Sigmoid colon (tissue), 7 donors: ENCODE data around the gene MESP1. TPM values are rescaled to one million over a fixed set of nuclear protein-coding genes. Genes with fewer than 3 reads are reported as not detected.
A peak's percentile ranks its signal among the peaks of the same experiment; 100 is the strongest.

ENCODE experiments used
- DNase-seq: peaks from one replicate; pipeline ENCODE4 v3.0.0-alpha.2; 2019
- H3K27ac ChIP-seq, 4 donors: fragments of 200-600 bp; sonication (generic); one replicate each; pipeline ENCODE4 v1.5.1; 2016 to 2019; ENCODE audit warnings: mild to moderate bottlenecking in 1 of 4
- H3K27me3 ChIP-seq, 3 donors: fragments of 200-600 bp; sonication (generic); one replicate each; pipeline ENCODE4 v1.5.1; 2019; ENCODE audit warnings: mild to moderate bottlenecking in 1 of 3
- H3K36me3 ChIP-seq, 4 donors: fragments of 200-600 bp; sonication (generic); one replicate each; pipeline ENCODE4 v1.5.1; 2016 to 2019
- H3K4me1 ChIP-seq, 4 donors: fragments of 200-600 bp; sonication (generic); one replicate each; pipeline ENCODE4 v1.5.1; 2017 to 2019
- H3K4me3 ChIP-seq, 4 donors: fragments of 200-600 bp; sonication (generic); one replicate each; pipeline ENCODE4 v1.5.1; 2017 to 2019; ENCODE audit warnings: mild to moderate bottlenecking in 2 of 4, moderate library complexity in 1 of 4
- H3K9me3 ChIP-seq, 4 donors: fragments of 200-600 bp in 3 of 4; sonication (generic) in 3 of 4; one replicate each; pipeline versions ENCODE4 v1.5.1 to v1.6.1; 2013 to 2019
- CTCF ChIP-seq, 4 experiments: fragments of 450-650 bp in 3 of 4; fragments of 200-600 bp in 1 of 4; IDR thresholded peaks; one replicate each; pipeline ENCODE4 v1.5.1; 2016 to 2019; ENCODE audit warnings: antibody characterized with exemption in 4 of 4, mild to moderate bottlenecking in 3 of 4, moderate library complexity in 2 of 4
- EP300 ChIP-seq, 4 donors: sonication (generic); formaldehyde crosslinking; IDR thresholded peaks; one replicate each; pipeline ENCODE4 v1.6.1; 2017; ENCODE audit warnings: antibody characterized with exemption in 4 of 4
- POLR2A ChIP-seq, 2 donors: fragments of 450-650 bp; IDR thresholded peaks; one replicate each; pipeline ENCODE4 v1.6.1; 2016; ENCODE audit warnings: antibody characterized with exemption in 2 of 2, mild to moderate bottlenecking in 2 of 2, moderate library complexity in 2 of 2
- POLR2AphosphoS5 ChIP-seq, 4 donors: sonication (generic); formaldehyde crosslinking; IDR thresholded peaks; one replicate each; pipeline ENCODE4 v1.6.1; 2017; ENCODE audit warnings: antibody characterized with exemption in 4 of 4
- WGBS, 2 donors: extraction: QIAGEN DNeasy Blood & Tissue Kit; methylation state at CpG; one replicate each; pipeline ENCODE4 v1.1.7; 2013; 5-methylcytosine and 5-hydroxymethylcytosine counted together
- intact Hi-C: fragments of 100-400 bp; cut with DNase I; formaldehyde crosslinking; loops from one replicate; pipeline ENCODE4 v1.15.1; 2023
- polyA plus RNA-seq, 3 donors: library from polyadenylated mRNA; stranded (reverse); fragments of 200-250 nt; gene quantifications; one replicate each; pipeline ENCODE4 v1.2.3, GENCODE V29; 2013
- total RNA-seq, 4 donors: library from RNA; depleted of rRNA; stranded (reverse); fragments of >200 nt; gene quantifications; one replicate each; pipeline ENCODE4 v1.1.0, GENCODE V29; 2016
- donor health status: healthy with polysubstance abuse.
- donor health status: Bipolar disorder and iron deficiency.
- donor health status: healthy.

MESP1 gene
- total and polyA plus RNA-seq, 7 donors = 2.7 to 10.2 (median 3.6) TPM

DNA sequence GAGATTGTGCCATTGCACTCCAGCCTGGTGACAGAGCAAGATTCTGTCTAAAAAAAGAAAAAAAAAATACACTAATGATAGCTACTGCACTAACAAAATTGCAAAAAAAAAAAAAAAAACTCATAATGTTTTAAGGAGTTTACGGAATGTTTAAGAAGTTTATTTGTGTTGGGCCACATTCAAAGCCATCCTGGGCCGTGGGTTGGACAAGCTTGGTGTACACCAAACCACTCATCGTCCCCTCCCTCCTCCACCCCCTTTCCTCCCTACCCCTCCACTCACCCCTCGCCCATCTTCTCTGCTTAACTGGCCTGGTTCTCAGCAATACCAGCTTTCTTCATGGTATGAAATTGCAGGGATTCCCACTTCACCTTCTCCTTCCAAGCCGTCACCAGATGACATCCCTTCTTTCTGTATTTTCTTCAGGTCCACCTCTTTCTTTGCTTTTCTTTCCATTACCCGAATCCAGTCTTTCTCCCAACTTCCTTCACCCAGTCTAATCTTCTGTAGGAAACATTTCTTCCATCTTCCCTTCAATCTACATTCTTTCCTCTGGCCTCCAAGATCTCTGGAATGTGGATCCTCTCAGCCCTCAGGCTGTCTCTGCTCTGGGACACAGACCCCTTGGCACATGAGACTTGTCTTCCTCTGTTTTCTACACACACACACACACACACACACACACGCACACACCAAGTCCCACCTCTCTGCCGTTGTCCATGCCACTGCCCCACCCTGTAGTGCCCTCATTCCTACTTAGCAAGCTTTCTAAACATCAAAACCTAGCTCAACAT, 3.5 kb upstream of the MESP1 start:
- Histone ChIP-seq H3K9me3 (no peaks in the 10 kb centered on the region), H3K4me1 (peaks cover 0 to 18% (median 15%) of the 10 kb centered on the region in 4 donors), H3K36me3 (no peaks in the 10 kb centered on the region), H3K27me3 (no peaks in the 10 kb centered on the region), H3K4me3 (no peak overlapping the region), H3K27ac (no peak overlapping the region)
- 72% methylated on average over 8 of the region's 8 CpGs for WGBS, 2 donors
- no peak for DNase-seq
- TF ChIP-seq CTCF (IDR thresholded peaks at IDR 0.05) (no peak), POLR2AphosphoS5 (IDR thresholded peaks at IDR 0.05) (no peak), POLR2A (IDR thresholded peaks at IDR 0.05) (no peak), EP300 (IDR thresholded peaks at IDR 0.05) (no peak)
- intact Hi-C loops = no loop called here

GRCh38 chr15:89753855-89754254, 2.8 kb upstream of the MESP1 start:
- Histone ChIP-seq H3K36me3 (no peaks in the 10 kb centered on the region), H3K4me3 (no peak overlapping the region), H3K27me3 (no peaks in the 10 kb centered on the region), H3K4me1 (peaks cover 0 to 25% (median 22%) of the 10 kb centered on the region in 4 donors), H3K27ac (no peak overlapping the region), H3K9me3 (no peaks in the 10 kb centered on the region)
- intact Hi-C loops = no loop called here
- no peak for DNase-seq
- no peak for TF ChIP-seq POLR2AphosphoS5 (IDR thresholded peaks at IDR 0.05)
- no peak for TF ChIP-seq CTCF (IDR thresholded peaks at IDR 0.05)
- TF ChIP-seq EP300 (IDR thresholded peaks at IDR 0.05) = no peak
- no peak for TF ChIP-seq POLR2A (IDR thresholded peaks at IDR 0.05)
- 82 to 83% methylated on average over 7 of the region's 7 CpGs for WGBS, 2 donors

GRCh38 chr15:89751748-89752147, 699 bp upstream of the MESP1 start:
- H3K27me3 ChIP-seq = no peaks in the 10 kb centered on the region
- WGBS, 2 donors = 70 to 84% methylated on average over 5 of the region's 5 CpGs
- H3K27ac ChIP-seq = no peak overlapping the region
- H3K4me1 ChIP-seq = peaks cover 0 to 36% (median 33%) of the 10 kb centered on the region in 4 donors
- intact Hi-C loops = loop anchor here (2.0 kb wide), 1 partner anchor 105 kb away; no protein-coding TSS in a partner anchor
- no peaks in the 10 kb centered on the region for H3K36me3 ChIP-seq
- no peak for TF ChIP-seq EP300 (IDR thresholded peaks at IDR 0.05)
- no peak for TF ChIP-seq CTCF (IDR thresholded peaks at IDR 0.05)
- no peak for TF ChIP-seq POLR2A (IDR thresholded peaks at IDR 0.05)
- no peak for TF ChIP-seq POLR2AphosphoS5 (IDR thresholded peaks at IDR 0.05)
- H3K9me3 ChIP-seq = no peaks in the 10 kb centered on the region
- DNase-seq = no peak
- H3K4me3 ChIP-seq = no peak overlapping the region

GRCh38 chr15:89749951-89750559, 994 bp downstream of the MESP1 start:
- Histone ChIP-seq H3K4me1 (peaks cover 0 to 36% (median 33%) of the 10 kb centered on the region in 4 donors), H3K27me3 (peaks cover 0 to 11% (median 0%) of the 10 kb centered on the region in 3 donors), H3K4me3 (peak overlapping the region; percentile 44 to 84 (median 62)), H3K9me3 (no peaks in the 10 kb centered on the region), H3K27ac (peak overlapping the region; percentile 71 to 86 (median 75)), H3K36me3 (no peaks in the 10 kb centered on the region)
- DNase-seq = no peak
- no peak for TF ChIP-seq CTCF (IDR thresholded peaks at IDR 0.05)
- TF ChIP-seq POLR2A (IDR thresholded peaks at IDR 0.05) = no peak
- TF ChIP-seq EP300 (IDR thresholded peaks at IDR 0.05) = no peak
- no peak for TF ChIP-seq POLR2AphosphoS5 (IDR thresholded peaks at IDR 0.05)
- 7 to 10% methylated on average over 41 of the region's 41 CpGs for WGBS, 2 donors
- intact Hi-C loops = loop anchor here (2.0 to 10.0 kb wide), 2 partner anchors 103 to 255 kb away; partner anchors contain the start of gene ZNF710
